Hippocampal formation (tissue), 2 donors: ENCODE results near the gene SH3PXD2A.
A peak's percentile ranks its signal among the peaks of the same experiment; 100 is the strongest.
"Not testable (repeated sequence)": the region's sequence is repeated elsewhere in the genome, so short reads cannot be mapped to it uniquely, and the experiment has no call there.

Source experiments
- DNase-seq, 2 donors: peaks; one replicate each; lab custom pipeline; 2025; lab: John Stamatoyannopoulos, UW

Gene SH3PXD2A

DNA sequence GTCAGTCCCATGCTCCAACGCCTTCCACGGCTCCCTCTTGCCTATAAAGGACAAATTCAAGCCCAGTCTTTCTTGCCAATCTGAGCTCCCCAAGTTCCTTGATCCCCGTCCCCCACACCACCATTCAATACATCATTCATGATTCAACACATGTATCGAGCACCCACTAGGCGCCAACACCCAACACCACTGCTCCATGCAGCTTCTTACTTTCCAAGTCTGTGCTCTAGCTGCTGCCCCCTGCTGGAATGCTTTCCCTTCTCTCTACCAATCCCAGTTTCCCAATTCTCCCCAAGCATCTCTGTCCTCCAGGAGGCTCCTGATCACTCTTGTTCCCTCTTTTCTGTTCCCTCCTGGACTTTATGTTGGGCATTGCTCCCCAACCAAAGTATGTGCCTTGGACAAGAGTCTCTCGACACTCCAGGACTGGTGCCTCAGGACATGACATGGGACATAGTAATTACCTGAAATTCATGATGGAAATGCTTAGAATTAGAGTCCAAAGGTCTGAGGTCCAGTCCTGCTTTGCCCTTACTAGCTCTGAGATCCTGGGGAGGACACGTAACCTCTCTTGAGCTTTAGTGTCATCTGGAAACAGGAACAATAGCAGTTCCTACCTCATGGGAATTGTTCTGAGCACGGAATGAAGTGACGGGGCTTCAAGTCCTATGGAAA, 189.2 kb downstream of the SH3PXD2A start:
- no peak for DNase-seq

DNA sequence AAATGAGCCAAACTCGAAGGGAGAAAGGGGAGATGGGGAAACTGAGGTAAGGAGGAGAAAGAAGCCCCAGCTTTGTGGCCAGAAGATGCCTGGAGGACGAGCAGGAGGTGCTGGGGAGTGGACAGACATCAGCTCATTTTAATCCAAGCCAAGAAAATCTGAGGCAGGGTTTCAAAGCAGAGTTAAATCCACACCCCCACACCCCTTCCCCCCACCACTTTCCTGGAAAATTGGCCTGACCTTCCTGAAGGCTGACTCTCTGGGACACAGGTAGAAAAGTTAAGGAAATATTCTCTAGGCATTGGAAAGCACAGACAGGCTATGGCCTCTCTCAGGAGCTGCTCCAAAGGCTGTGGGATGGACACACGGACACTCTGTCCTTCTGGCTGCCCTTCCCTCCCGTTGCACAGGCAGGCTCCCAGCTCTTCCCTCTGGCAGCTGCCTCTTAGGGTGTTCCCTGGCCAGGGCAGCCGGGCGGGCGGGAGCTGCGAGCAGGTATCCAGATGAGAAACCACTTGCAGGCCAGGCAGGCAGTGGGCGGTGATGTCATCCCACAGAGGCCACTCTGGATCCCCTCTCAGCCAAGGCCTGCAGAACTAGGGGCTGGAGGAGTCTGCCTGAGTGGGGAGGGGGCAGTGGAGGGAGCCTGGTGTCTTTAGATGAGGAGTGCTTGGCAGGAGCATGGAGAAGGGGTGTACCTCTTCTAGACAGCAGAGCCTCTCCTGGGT, 190.1 kb downstream of the SH3PXD2A start:
- no peak for DNase-seq

DNA sequence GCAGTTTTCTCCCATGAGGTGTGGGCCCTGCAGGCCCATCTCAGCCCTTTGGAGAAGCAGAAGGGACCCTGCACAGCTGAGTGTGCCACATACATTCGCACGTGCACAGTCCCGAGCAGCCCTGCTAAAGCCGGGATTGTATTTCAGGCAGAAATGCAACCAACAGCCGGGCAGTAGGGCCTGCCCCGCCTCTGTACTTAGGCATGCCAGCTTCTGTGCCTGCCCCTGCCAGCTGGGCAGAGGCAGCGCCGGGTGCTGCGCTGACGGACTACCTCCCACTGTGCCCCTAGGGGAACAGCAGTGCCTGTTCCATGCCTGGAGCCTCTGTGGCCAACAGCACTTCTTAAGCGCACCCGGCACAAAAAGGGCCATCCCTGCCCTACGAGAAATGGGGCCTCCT, 191.6 kb downstream of the SH3PXD2A start:
- peak; percentile 80 to 84 for DNase-seq

GRCh38 chr10:103663236-103663635, 192.1 kb downstream of the SH3PXD2A start:
- no peak for DNase-seq

GRCh38 chr10:103662704-103663103, 192.7 kb downstream of the SH3PXD2A start:
- DNase-seq, result not testable (repeated sequence)

GRCh38 chr10:103661198-103661950, 194.0 kb downstream of the SH3PXD2A start:
- DNase-seq, result peak; percentile 29 to 39

DNA sequence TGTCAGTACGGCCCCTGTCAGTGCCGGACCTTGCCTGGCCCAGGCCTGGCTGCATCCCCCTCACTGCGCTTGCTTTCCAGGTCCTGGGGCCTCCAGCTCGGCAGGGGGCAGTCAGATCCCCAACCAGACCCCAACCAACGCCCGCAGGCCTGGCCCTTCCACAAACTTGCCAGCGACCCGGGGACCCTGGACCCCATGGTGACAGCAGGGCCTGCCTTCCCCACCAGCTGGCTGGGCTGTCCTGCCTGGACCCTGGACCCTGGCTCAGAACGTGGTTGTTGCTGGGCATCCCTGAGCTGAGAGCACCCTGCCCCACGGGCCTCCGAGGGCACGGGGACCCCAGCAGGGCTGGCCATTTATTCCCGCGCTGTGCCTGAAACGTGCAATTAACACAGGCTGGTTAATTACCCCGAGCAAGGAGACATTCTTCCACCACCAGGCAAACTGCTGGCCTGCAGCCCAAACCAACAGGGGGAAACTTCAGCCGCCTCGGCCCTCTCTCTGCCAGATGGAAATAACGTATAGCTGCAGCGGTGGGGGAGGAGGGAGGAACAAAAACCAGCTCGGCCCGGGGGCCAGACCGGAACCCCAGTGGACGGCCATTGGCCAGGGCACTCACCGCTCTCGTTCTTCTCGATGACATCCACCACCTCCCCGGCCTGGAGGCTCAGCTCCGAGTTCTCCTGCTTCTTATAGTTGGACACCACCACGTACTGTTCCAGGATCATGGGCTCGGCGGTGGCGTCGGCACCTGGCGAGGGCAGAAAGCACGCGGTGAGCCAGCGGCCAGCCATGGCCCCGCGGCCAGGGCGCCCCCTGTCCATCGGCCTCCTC, 194.8 kb downstream of the SH3PXD2A start:
- peak in 1 of 2 donors; percentile 45 for DNase-seq

DNA sequence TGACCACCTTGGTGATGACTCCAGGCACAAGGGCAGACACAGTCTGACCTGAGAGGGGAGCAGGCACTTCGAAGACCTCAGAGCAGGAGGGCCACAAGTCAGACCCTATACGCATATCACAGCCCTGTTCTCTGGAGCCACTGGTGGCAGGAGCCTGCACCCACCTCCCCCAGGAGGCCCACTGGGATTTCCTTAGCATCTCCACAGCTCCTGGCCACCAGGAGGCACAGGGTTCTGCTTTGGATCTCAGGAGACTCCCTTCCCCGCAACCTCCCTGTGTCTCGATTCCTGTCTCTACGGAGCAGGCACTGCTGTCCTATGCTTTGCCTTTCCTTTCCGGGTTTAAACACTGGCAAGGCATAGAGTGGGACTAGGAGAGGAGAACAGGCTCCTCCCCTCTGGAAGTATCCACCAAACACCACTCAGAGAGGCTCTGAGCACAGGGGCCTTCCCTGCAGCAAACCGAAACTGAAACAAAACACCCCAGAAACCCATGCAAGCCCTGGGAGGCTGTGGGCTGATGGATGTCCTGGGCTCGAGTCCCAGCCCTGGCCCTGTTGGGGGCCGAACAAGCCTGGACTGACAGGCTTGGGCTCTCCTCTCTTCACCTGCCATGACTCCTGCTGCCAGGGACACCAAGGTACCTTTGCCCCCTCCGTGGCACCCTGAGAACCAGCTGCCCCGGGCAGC, 195.6 kb downstream of the SH3PXD2A start:
- peak; percentile 54 to 70 for DNase-seq

DNA sequence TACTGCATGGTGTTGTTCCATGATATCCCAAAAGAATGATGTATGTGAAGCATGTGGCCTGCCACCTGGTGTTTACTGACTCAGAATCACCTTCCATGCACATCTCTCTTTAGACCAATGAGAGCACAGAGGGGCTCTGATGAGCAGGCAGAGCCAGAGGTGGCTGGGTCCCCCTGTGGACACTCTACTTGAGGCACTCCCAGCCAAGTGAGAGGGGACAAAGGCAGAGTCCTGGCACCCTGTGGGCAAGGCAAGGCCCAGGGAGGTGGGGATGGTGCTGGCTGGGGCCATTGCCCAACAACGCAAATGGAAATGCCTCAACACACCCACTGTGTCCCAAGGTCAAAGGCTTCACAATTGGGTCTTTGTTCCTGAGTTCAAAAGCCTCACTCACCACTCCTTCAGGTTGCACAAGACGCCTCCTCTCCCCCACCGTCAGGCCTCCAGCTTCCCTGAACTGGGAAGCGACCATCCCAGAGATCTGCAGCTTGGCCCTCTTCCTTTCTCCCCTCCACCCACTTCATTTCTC, 197.3 kb downstream of the SH3PXD2A start:
- no peak for DNase-seq

- no peak for DNase-seq
Measured at GRCh38 chr10:103657061-103657591, 198.2 kb downstream of the SH3PXD2A start.

DNA sequence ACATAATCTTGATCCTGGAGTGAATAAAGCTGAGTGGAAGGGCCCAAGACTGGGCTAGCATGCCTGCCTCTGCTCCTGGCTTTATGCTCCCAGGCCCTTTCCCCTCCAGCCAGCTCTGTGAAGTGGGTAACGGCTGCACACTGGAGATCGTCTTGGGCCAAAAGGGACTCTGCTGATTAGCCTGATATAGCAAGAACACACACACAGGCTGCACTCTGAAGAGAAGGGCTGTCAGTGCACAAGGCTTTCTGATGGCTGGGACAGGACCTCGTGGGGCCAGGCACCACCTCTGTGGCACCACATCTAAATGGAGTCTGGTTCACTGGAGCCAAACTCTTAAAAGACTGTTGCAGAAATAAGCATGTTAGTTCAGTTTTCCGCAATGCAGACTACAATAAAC, 200.5 kb downstream of the SH3PXD2A start:
- DNase-seq, result no peak

DNA sequence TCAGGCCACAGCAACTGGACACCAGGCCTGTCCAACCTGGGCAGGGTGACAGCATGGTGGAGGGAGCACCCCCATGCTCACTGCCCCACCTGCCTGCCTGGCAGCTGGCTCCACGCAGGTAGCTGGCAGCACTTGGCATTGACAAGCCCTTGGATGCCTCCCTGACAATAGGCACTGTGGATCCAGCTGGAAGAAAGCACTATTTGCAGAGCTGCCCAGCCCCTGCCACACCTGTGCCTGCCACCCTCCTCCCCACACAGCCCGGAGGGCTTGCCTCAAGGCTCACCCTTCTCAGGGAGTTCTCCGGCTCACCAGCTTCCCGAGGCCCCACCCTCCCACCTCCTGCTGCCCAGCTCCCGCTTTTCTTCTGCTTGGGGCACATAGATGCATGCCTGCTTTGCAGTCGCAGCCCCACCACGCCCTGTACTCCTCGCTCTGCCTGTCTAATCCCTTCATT, 201.8 kb downstream of the SH3PXD2A start:
- DNase-seq, result no peak

DNA sequence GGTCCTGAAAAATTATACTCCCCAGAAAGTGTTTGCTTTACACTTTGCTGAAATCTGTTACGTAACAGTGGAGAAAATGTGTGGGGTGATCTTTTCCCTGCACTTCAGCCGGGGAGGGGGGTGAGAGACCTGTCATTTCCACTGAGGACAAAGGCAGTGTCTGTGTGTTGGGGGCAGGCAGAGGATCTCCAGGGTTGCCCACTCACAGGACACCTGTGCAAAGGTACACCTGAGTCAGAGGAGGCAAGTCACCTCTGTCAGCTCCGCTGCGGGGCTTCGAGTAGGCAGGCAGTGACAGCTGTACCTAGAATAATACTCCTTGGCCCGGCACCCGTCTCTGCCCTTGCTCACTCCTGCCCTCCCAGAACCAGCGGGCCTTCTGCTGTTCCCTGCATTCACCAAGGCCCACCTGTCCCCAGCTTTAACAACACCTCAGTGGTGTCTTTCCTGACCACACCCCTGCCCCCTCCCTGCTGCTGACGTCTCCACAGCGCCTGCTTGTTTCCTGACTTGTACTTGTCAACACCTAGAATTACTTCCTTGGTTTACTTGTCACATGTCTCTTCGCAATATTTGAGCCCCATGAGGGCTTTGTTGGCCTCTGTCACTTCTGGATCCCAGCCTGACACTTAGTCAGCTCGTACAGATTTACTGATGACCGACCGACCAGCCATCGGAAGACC, 202.6 kb downstream of the SH3PXD2A start:
- no peak for DNase-seq

DNA sequence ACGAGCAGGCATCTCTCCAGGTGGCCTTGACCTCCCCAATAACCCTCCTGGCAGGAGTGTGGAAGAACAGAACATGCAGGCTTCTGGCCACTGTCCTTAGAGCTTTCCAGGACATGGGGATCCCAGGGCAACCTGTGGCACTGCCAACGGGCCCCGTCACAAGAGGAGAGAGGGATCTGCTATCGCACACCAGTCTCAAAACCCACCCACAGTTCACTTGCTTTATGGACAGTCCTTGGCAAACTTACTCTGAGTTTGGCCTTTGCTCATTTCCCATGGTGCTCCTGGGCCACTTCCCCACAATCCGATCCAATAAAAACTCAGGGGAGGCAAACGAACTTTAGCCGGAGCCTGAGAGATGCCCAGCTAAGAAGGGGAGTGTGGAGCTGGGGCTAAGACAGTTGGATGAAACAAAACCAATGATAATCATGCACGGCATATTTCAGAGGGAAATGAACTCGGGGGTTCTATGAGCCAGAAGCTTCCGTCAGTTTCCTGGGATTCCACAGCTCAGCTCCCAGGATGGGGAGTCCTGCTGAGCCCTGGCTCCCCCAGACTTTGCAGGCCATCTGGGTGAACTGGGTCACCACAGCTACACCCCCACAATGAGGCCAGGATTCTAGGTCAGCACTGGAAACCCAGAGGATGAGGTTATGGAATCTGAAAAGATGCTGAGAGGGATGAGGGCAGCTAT, 203.4 kb downstream of the SH3PXD2A start:
- DNase-seq, result peak in 1 of 2 donors; percentile 34

DNA sequence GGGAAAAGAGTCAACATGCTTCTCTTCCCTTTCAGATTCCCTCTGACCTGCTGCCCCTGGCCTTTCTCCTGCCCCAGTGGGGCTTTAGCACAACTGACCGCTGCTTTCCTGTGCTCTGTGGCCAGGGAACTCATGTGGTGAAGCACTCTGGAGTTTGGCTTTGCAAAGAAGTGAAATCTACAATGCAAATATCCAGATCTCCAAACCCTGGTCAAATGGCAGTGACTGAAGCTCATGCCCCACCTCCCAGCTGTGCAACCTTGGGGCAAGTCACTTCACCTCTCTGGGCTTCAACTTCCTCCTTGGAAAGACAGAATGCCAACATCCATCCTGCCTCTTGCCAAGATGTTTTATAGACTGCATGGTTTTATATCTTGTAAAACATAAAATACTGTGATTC, 204.0 kb downstream of the SH3PXD2A start:
- no peak for DNase-seq

DNA sequence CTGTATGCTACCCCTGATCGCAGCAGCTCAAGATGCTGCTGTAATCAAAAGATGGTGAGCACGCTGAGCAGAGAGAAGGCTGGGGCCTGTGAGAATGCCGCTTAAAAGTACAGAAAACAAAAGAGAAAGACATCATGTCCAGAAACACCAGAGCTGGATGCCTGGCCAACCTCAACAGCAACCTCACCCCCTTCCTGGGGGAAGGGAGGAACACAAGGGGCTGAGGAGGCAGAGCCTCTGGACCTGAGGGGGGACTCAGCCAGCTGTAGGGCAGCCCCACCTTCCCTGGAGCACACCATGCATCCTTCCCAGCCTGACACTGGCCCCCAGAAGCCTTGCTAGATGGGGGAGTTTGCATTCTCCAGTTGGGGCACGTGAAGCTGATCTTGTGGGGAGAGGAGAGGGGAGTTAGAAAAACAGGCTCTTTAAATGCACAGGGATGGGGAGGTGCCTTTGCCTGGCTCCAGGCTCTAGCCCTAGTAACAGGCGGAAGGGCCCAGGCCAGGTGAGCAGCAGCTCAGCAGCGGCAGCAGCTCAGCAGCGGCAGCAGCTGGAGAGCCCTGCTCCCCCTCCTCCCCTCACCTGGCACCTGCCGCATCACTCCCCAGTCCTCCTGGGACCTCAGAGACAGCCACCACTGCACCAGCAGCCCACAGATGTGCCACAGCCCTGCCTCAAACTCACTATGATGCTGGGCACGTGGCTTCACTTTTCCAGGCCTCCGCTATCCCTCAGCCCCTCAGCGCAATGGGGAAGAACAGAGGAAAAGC, 205.5 kb downstream of the SH3PXD2A start:
- no peak for DNase-seq

GRCh38 chr10:103648636-103649532, 206.5 kb downstream of the SH3PXD2A start:
- no peak for DNase-seq

DNA sequence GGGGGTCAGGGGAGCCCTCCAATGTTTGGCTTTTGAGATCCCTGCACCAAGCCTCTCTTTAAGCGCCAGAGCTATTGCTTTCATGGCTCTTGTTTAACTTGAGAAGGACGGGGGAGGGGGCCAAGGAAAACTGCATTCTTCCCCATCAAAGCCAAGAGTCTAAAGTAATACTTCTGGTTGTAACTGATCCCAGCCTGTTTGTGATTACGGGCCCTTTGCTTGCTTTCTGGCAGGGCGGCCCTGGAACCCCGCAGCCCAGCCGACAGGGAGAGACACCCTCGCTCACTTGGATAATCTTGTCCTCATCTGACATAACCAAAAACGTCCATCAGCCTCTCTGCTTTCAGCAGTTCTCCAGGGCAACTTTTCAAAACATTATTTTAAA, 207.1 kb downstream of the SH3PXD2A start:
- DNase-seq, result no peak
